Activated CD4-positive, alpha-beta T cell treated with anti-CD3 and anti-CD28 coated beads for 24 hours (primary cell): Measurements from ENCODE around the gene KIAA2012.
"Not testable (repeated sequence)": the region's sequence is repeated elsewhere in the genome, so short reads cannot be mapped to it uniquely, and the experiment has no call there.

ENCODE experiments used
- DNase-seq, 2 donors: peaks; one replicate each; pipeline ENCODE4 v3.0.0-alpha.2; 2020; ENCODE audit warnings: low read depth in 2 of 2

The KIAA2012 gene

DNA sequence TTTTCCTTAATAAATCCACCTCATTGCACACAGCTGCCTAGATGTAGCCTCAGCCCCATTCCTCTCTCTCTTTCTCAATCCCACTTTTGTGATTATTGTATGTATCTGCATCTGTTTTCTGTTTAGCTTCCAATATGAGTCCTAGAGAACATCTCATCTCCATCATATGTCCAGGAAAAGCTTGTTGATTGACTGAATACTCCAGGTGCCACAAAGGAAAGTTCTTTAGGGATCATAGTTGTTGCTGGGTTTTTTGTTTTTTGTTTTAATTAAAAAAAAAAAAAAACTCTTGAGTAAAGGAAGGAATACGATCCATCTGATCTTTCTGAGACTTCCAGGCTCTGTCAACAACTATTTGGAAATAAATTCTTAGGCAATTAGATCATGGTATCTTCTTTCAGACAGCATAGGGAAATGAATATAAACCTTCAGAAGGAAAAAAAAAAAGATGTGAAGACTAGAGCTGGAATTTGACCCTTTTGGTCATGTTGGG lies 42.5 kb downstream of the KIAA2012 start:
- no peak for DNase-seq

DNA sequence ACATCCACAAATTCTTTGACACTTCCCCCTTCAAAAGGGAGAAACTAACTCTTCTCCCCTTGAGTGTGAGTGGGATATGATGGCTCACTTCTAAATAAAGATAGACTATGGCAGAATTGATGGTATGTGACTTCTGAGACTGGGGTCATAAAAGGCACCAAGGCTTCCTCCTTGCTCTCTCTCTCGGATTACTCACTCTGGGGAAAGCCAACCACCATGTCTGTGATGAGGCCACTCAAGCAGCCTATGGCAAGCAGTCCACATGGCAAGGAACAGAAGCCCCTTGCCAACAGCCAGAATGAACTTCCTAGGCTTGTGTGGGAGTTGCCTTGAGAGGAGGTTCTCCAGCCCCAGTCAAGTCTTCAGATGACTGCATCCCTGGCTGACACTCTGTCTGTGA lies 43.6 kb downstream of the KIAA2012 start:
- DNase-seq, result no peak

DNA sequence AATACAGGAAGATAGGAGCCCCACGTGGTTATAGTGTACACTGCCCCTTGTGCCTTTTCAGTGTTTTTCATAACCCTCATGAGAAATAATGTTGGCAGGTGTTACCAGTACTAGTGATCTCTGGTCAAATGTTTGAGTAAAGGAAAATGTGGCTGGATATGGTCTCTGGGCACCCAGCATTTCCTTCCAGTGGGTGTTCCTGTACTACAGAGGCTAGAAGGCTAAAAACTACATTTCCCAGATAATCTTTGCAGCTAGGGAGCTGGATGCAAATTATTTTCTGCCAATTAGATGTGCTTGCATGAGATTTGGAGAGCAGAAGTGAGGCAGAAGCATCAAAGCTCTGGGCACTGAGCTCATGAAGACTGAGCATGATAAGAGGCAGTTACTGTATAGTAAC lies 45.1 kb downstream of the KIAA2012 start:
- DNase-seq, result no peak

DNA sequence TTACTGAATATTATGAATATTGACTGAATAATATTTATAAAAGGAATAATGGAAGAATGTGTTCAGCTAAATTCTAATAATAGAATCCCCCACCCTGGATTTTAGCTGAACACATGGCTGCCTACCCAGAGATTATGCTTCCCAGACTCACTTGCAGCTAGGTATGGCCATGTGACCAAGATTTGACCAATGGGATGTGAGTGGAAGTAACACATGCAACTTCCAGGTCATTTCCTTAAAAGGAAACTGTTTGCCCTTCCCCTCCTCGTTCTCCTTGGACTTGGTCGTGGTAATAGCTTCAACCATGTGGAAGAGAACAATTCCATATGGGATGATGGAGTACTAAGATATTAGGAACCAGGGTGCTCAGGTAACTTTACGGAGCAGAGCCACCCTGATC lies 47.8 kb downstream of the KIAA2012 start:
- no peak for DNase-seq

DNA sequence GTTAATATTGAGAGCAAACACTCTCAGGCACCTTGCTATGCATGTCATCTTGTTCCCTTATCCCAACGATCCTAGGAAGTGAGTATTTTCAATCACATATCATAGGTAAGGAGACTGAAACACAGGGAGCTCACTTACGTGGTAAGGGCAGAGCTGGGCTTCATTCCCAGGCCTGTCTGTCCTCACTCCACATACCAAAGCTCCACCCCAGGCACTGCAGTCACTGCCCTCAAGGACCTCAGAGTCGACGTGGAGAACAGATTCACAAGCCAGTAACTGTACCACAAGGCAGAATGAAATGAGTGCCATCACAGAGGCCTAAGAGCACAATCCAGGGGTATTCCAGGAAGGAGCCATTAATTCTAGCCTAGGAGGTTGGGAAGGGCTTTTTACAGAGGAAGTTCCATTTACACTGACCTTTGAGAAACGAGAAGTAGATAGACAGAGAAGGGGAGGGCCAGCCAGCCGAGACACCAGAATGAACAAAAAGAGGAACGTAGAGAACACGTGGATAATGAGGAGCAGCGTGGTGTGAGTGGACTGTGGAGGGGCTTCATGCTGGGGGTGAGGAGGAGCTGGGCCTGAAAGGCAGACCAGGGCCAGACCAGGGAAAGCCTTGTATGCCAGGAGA lies 48.6 kb downstream of the KIAA2012 start:
- no peak for DNase-seq

DNA sequence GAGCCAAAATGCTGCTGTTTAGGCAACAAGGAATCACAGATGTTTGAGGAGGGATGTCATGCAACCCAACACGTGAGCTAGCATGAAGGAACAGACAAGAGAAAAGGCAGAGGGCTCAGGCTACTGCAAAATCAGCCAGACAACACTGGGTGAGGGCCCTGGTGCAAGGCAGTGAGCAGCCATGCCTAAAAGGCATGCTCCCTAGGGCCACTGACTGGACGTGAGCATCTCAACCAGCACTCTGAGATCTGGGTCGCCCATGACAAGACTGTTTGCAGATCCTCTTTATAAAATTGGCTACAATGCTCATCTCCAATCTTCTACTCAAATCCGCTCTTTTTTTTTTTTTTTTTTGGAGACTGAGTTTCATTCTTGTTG lies 49.1 kb downstream of the KIAA2012 start:
- no peak for DNase-seq

DNA sequence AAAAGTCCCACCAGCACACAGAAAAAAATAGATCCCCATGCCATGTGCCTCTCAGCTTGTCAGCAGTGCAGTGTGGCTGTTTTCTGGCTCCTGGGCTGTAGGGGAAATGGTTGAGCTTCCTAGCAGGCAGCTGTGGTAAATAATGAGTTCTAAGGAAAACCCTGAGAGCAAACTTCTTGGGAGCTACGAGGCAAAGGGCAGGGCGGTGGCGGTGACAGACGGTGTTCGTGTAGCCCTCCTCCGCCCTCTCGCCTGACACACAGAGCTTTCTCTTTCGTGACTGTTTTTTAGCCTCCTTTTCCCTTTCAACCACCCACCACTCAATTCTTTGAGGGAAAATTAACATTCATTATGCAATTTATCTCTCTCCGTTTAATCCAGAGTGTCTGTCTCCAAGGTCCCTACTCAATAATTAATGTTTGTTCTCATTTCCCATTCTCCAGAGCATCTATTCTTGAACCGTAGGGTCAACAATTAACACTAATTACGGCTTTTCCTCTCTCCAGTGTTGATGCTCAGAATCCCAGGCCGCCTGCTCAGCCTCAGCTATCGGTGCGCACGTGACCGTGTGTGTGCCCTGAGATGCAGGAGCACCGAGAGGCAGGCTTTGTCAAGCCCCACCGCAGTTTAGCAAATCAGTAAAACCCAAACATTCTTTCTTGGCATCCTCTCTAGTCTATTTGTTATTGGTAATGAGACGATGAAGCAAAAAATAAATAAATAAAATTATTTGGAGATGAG lies 50.1 kb downstream of the KIAA2012 start:
- no peak for DNase-seq

DNA sequence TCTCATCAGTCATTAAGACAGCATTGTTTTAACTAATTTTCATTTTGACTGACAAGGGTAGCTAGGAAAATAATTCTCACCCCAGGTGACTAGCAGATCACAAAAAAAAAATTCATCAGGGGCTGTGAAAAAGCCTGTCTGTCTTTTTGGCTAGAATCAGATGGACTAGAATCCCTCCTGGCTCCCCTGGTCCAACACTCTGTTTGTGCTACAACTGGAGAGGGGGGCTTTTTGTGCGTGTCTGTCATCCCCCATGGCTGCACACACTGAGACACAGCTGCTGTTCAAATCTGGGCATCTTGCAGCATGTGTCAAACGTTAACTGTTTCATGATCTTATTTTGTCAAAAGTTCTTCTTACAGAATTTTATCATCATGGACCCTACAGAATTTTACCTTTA lies 51.2 kb downstream of the KIAA2012 start:
- no peak for DNase-seq

DNA sequence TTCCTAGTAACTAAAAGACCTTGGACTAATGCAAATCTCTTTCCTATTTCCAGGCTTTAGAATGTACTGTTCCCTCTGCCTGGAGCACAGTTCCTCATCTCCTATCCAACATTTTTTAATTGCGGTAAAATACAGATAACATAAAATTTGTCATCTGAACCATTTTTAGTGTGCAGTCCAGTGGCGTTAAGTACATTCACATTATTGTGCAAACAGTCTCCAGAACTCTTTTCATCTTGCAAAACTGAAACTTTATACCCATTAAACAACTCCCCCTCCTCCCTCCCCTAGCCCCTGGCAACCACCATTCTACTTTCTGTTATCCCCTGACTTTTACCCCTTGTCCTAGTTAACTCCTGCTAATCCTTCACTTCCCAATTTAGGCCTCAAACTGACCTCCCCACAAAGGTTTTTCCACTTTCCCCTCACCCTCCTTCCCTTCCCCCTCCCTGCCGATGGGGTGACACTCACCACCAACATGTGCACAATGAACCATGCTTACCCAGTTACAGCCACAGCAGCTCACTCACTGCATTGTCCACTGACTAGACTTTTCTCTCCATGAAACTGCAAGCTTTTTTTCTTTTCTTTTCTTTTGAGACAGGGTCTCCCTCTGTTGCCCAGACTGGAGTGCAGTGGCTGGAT lies 54.8 kb downstream of the KIAA2012 start:
- DNase-seq, result no peak

DNA sequence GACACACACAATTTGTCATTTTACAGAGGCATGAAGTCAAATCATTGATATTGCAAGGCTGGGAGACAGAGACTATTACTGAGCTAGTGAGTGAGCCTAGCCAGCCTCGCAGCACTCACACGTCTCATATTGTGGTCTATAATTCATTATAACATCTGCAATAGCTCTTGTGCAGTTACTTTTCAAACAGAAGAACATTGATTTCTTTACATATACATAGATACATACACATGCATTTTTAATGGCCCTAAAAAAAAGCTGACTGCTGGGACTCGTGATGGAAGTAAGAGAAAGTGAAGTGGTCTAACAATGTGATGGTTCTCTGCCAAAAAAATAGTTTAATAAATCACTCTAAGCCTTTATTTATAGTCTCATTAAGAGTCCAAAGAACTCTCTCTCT lies 56.8 kb downstream of the KIAA2012 start:
- DNase-seq, result no peak

DNA sequence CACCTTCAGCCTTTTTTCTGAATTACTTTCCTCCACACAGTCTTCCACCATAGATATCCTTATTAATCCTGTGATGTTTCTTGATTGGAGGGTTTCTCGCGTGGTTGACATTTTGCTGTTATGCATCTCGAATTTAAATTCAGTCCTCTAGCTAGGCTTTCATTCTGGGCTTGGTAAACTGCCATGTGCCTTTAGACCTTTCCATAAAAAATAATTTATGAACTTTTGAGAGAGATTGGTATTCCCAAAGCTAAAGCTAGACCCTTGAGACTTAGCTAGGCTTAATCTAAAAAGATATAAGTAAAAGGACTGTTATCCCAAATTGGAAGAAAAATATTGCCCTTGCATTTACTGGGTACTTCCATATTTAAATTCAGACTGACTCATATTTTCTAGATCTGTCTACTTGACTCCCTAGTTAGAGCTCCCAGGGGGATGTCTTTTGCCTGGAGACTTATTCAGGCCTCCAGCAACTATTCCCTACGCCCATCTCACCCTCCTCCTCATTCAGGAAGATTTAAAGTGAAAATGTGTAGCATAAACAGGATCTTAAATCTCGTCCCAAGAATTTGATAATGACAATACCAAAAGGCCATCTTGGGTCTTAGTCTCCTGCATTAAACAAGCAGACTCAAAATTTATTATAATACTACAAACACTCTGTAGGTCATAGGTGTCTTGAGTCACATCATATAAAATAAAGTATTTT lies 60.3 kb downstream of the KIAA2012 start:
- DNase-seq, result no peak

DNA sequence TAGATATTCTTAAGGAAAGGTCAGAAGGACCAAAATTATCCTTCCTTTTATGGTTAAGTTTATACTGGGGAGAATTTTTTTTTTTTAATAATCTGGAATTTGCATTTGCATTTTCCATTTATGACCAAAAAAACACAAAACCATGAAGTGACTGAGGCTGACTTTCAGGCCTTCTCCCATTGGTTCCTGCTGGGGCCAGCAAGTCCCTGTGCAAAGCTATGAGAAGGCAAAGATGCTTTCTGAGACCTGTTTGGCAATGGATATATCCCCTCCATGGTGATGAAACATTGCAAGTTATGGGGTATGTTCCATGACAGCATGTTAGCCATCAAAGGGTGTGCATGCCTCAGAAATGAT lies 60.8 kb downstream of the KIAA2012 start:
- no peak for DNase-seq

DNA sequence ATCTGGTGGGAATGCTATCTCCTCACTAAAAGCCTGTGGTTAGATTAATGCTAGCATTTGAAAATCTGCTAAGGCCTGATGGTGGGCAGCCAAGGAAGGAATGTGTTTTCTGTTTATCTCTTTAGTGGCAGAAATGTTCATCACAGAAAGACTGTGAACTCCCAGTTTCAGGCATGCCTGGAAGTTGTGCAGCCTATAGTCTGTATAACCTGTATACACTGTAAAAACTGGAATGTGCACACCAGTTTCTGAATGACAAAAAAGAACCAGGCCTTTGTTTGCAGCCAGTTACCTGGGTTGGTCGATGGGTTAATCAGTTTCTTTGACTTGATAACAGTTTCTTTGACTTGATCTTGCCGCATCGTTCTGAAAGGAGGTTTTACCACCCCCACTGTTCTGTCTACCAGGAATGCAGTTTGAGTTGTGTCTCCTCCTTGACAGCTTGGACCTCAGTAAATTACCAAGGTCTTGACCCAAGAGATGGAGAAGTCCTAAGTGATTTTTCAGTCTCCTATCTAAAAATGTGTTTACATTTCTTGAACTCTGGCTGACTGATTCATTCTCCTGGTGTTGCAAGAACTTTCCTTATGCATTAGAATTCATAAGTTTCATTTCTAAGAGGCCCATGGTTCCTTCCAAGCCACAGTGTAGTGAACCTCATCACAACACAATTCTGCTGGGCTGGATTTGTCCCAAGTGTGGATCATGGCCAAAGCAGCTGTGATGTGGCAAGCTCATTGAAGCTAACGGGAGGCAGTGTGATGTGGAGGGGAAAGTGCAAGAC lies 62.2 kb downstream of the KIAA2012 start:
- DNase-seq, result no peak

DNA sequence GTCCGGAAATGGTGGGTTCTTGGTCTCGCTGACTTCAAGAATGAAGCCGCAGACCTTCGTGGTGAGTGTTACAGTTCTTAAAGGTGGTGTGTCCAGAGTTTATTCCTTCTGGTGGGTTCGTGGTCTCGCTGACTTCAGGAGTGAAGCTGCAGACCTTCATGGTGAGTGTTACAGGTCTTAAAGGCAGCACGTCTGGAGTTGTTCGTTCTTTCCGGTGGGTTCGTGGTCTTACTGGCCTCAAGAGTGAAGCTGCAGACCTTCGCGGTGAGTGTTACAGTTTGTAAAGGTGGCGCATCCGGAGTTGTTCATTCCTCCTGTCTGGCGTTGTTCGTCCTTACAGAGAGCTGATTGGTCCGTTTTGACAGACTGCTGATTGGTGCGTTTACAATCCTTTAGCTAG lies 63.0 kb downstream of the KIAA2012 start:
- not testable (repeated sequence) for DNase-seq

DNA sequence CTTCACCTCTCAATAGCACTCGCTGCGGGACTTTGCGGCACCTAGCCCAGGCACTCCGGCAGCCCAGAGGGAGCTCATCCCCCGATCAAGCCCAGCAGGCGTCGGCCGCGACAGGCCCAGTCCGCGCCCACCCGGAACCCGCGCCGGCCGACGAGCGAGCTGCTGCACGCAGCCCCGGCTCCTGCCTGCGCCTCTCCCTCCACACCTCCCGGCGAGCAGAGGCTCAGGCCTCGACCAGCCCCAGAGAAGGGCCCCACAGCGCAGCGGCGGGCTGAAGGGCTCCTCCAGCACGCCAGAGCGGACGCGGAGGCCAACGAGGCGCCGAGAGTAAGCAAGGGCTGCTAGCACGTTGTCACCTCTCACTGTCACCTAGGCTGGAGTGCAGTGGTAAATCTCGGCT lies 63.5 kb downstream of the KIAA2012 start:
- DNase-seq, result no peak

DNA sequence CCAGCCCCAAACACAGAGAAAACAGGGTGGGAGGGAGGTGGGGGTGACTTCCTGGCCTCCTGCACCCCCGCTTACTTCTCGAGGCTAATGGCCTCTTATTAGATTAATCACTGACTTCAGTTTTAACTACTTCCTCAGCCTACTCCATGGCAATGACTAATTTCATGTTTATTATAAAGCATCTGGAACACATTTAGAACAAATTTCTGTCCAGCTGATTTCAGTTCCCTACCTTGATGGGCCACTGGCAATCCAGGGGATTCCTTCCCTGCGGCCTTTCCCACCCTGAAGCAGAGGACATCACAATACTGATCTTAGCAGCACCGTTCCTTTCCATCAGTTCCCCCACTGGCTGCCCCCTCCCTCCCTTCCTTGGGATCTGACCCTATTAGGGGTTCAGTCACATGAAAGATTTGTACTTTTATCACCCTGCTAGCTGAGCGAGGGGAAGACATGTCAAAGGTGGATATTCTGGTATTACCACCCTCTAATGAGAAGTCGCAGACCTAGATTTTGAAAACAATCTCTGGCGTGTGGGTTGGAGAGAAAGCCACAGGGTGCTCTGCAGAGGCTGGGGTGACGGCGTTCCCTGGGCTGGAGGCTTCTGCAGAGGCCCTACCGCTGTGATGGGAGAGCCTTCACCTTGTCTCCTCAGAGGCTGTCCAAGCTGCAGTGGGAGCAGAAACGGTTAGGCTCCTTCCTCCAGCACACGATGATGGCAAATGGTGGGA lies 67.6 kb downstream of the KIAA2012 start:
- DNase-seq, result no peak

DNA sequence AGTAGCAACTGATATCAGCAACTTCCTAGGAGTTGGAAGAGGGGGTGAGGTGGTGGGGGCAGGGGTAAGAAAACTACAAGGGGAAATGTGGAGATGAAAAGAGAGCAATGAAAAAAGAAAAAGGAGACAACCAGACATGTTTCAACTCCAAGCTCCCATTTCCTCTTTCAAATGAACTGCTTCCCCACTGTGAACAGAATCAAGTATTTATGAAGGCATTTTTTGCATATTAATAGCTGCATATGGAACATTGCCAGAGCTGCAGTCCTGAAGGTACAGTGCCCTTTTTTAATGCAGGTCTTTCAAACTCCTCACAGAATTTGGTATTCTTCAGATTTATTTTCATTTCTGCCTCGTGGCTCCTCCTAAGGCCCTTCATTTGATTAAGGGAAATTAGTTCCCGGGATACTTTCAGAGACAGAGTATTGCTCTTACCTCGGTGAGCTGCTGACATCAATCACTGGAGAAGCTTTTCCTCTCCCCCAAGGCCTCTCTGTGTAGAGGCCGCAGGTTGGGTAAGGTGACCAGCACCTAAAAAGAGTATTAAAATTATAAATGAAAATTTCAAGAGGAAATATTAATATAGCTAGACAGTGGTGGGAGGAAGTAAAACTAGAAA lies 68.4 kb downstream of the KIAA2012 start:
- DNase-seq, result no peak

DNA sequence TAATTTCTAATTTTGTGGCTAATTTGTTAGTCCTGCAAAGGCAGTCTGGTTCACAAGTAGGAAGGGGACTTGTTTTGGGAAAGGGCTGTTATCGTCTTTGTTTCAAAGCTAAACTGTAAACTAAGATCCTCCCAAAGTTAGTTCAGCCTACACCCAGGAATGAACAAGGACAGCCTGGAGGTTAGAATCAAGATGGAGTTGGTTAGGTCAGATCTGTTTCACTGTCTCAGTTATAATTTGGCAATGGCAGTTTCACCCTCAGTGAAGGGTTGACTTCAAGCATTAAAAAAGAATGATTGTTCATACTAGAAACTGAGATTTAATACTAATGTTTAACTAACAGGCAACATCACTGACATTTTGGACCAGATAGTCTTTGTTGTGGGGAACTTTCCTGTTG lies 69.5 kb downstream of the KIAA2012 start:
- DNase-seq, result no peak

DNA sequence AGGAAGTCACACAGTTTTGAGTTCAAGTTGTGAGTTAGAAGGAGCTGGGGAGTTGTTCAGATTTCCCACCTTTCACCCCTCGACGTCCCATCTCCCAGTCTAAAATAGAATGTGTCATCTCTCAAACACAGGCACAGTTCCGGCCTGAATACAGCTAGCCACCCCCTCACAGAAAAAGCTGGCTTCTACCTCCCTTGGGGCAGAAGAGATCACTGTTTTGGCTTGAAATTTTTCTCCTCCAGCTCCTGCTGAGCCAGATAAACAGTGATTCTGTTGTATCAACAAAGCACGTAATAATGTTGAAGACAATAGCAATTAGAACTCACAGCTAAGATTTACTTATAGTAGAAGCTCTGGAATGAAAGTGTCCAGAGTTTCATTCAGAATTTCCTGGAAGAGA lies 74.7 kb downstream of the KIAA2012 start:
- no peak for DNase-seq

DNA sequence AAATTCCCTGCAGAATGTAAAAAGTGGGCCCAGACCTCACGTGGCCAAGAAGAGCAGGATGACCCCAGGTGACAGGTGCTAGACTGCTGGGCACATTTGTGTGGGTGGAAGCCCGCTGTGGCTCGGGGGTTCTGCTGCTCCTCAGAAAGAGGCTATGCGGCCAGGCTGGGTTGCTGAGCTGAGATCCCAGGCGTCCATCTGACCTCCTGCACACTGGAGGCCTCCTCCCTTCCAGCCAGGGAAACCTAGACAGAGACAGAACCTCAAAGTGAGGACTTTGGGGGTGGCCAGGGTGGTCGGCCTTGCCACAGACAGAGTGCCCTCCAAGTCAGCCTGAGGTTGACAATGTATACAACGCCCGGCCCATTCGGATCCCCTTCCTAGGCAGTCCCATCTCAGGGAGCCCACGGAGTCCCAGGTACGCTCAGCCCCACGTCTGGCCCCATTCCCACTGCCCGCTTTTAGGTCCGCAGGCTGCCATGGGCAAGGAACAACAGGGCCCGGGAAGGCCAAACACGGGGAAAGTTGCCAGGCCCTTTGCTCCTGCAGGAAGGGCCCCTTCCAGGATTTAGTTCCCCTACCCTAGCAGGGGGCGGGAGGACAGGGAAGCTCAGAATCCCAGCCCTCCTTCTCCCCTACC lies 75.6 kb downstream of the KIAA2012 start:
- DNase-seq, result no peak
